LHCN-M2 (cell line): ENCODE data around the gene CADM1. TPM values are rescaled to one million over a fixed set of nuclear protein-coding genes. Genes with fewer than 3 reads are reported as not detected.
"Not testable (repeated sequence)": the region's sequence is repeated elsewhere in the genome, so short reads cannot be mapped to it uniquely, and the experiment has no call there.

Experiments
- DNase-seq: peaks from one replicate; pipeline ENCODE4 v3.0.0-alpha.2; 2012; ENCODE audit warnings: low read depth
- total RNA-seq: library from RNA; depleted of rRNA; stranded (reverse); fragments of >200 nt; gene quantifications from 2 replicates; pipeline ENCODE4 v1.2.3, GENCODE V29; 2014

The CADM1 gene
- total RNA-seq, 1 experiment from 2014 or later, result 0.69 TPM

GRCh38 chr11:115477410-115477809, 26.8 kb downstream of the CADM1 start:
- no peak for DNase-seq

- DNase-seq, result no peak
Observed at GRCh38 chr11:115476463-115477286, 27.5 kb downstream of the CADM1 start.

- no peak for DNase-seq
Observed at GRCh38 chr11:115475564-115475963, 28.7 kb downstream of the CADM1 start.

GRCh38 chr11:115474306-115474705, 29.9 kb downstream of the CADM1 start:
- not testable (repeated sequence) for DNase-seq

- no peak for DNase-seq
Observed at GRCh38 chr11:115473167-115473566, 31.0 kb downstream of the CADM1 start.

GRCh38 chr11:115471367-115471766, 32.8 kb downstream of the CADM1 start:
- DNase-seq, result no peak

DNA sequence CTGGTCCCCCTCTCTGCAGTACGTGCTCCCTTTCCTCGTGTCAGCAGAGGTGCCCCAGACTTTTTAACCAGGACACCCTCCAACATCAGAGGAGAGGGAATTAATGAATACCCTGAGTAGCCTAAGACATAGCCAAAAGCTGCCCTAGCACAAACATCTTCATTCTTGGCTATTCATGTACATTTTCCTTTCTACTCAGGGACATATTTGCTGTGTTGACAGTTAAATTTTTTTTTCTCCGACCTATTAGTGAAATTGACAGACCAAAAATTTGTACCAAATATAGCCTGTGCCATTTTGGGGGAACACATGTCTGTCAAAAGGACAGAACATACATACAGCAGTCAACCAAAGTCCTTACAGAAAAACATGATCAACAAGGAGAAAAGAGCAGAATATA, 33.3 kb downstream of the CADM1 start:
- no peak for DNase-seq

- no peak for DNase-seq
Observed at GRCh38 chr11:115469361-115469760, 34.9 kb downstream of the CADM1 start.

DNA sequence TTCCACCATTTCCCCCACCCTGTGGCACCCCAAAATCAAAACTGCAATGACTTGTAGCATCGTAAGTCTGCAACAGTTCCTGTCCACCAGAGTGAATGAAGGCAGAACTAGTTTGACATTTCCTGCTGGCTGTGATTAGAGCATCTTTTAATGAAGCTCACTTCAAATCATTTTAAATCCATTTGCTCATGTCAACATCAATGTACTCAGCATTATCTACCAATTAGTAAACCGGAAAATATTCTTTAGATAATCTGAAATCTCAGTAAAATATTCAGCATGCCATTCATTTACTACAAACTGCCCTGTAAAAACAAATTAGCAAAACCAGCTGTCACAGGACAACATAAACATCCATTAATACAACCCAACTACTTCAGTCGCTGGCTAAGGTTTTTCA, 38.1 kb downstream of the CADM1 start:
- no peak for DNase-seq

GRCh38 chr11:115464269-115464668, 39.9 kb downstream of the CADM1 start:
- no peak for DNase-seq

- no peak for DNase-seq
Observed at GRCh38 chr11:115463606-115464005, 40.6 kb downstream of the CADM1 start.

- no peak for DNase-seq
Observed at GRCh38 chr11:115462757-115463156, 41.5 kb downstream of the CADM1 start.

GRCh38 chr11:115462004-115462541, 42.1 kb downstream of the CADM1 start:
- no peak for DNase-seq

- DNase-seq, result no peak
Observed at GRCh38 chr11:115460512-115460911, 43.7 kb downstream of the CADM1 start.

DNA sequence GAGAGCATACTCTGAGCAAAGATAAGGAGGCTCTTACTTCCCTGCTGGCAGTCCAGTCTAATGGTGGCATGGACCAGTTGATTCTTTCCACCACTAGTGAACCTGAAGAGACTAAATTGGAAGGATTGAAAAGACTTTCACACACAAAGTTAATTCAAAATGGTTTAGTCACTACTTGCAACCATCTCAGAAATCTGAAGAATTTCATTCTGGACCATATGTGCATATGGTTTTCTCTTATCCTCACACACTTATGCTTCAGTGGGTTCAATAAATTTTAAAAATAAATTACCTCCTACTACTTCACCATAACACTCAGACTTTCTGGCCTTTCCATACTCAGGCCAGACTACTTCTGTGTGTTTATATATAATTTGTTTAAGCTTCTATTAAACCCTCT, 44.7 kb downstream of the CADM1 start:
- no peak for DNase-seq

- DNase-seq, result no peak
Observed at GRCh38 chr11:115458877-115459276, 45.3 kb downstream of the CADM1 start.

GRCh38 chr11:115456019-115456418, 48.2 kb downstream of the CADM1 start:
- no peak for DNase-seq

DNA sequence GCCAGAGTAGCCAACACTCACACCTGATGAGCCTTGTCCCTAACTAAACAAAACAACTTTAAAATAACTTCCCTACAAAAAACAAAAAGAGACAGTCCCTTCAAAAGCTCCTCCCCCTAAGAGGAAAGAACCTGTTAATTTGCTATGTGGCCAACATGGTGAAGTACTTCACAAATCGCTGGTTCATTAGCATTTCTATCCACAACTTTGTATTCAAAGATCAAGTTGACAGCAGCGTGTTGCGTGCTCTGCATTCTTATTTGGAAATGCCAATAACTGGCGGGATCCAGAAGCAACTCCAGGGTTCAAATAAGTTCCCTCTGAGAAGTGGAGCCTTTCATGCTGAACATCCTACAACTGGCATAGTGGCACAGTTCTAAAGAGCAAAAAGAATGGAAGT, 48.6 kb downstream of the CADM1 start:
- DNase-seq, result no peak

- no peak for DNase-seq
Observed at GRCh38 chr11:115454525-115454924, 49.7 kb downstream of the CADM1 start.

GRCh38 chr11:115453693-115454490, 50.3 kb downstream of the CADM1 start:
- DNase-seq, result no peak

DNA sequence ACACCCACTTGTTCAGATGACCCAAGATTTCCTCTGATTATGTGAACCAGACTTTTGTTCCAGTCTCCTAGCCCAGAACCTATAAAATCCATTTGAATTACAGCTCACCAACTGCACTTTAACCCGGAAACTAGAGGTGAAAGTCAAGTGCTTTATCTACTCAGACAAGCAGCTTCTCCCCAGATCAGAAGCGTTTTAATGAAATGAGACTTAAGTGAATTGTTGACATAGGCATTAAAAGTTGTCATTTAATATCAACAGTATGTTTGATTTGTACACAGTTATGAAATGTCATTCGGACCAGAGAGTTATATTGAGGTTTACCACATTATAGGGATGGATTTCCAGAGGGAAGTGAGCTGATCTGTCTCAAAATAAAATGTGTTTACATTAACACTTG, 52.0 kb downstream of the CADM1 start:
- DNase-seq, result no peak

GRCh38 chr11:115450519-115450918, 53.7 kb downstream of the CADM1 start:
- DNase-seq, result no peak
